GM23338 (cell line): ENCODE results near the gene ARMH1. TPM values are rescaled to one million over a fixed set of nuclear protein-coding genes. Genes with fewer than 3 reads are reported as not detected.

Experiments
- ATAC-seq: fragments of 200-7000 bp; cut with Tn5 transposase; 3 replicates; pipeline ENCODE4 v1.9.1; 2020
- DNase-seq: peaks from one replicate; pipeline ENCODE4 v3.0.0-alpha.2; 2015; ENCODE audit warnings: low spot score
- H2AFZ ChIP-seq: fragments of 200-600 bp; sonication (generic); 2 replicates; pipeline ENCODE4 v1.8.0; 2016; ENCODE audit warnings: antibody characterized with exemption, mild to moderate bottlenecking, moderate library complexity
- H3F3A ChIP-seq: fragments of 200-600 bp; sonication (generic); replicated peaks from 2 replicates; pipeline ENCODE4 v1.8.0; 2017; ENCODE audit warnings: antibody characterized with exemption, mixed run types, low read depth
- H3K27ac ChIP-seq: fragments of 200-600 bp; sonication (generic); 2 replicates; pipeline ENCODE4 v1.6.1; 2016; ENCODE audit warnings: low read depth
- H3K27me3 ChIP-seq: fragments of 200-600 bp; sonication (generic); 2 replicates; pipeline ENCODE4 v1.8.0; 2016; ENCODE audit warnings: mild to moderate bottlenecking, mixed run types, moderate library complexity; ENCODE audit not compliant: insufficient read depth
- H3K36me3 ChIP-seq: fragments of 200-600 bp; sonication (generic); 2 replicates; pipeline ENCODE4 v1.8.0; 2016; ENCODE audit warnings: mild to moderate bottlenecking; ENCODE audit not compliant: insufficient read depth
- H3K4me1 ChIP-seq: fragments of 200-600 bp; sonication (generic); 2 replicates; pipeline ENCODE4 v1.8.0; 2016; ENCODE audit warnings: mild to moderate bottlenecking, moderate library complexity; ENCODE audit not compliant: insufficient read depth
- H3K4me2 ChIP-seq: fragments of 200-600 bp; sonication (generic); 2 replicates; pipeline ENCODE4 v1.7.1; 2017; ENCODE audit warnings: mixed run types
- H3K4me3 ChIP-seq: fragments of 200-600 bp; sonication (generic); 2 replicates; pipeline ENCODE4 v1.6.1; 2016; ENCODE audit warnings: mixed run types
- H3K79me2 ChIP-seq: fragments of 200-600 bp; sonication (generic); replicated peaks from 2 replicates; pipeline ENCODE4 v1.8.0; 2017; ENCODE audit warnings: mild to moderate bottlenecking; ENCODE audit not compliant: insufficient read depth
- H3K9me2 ChIP-seq: fragments of 200-600 bp; sonication (generic); 2 replicates; pipeline ENCODE4 v1.8.0; 2017; ENCODE audit not compliant: insufficient read depth
- H4K20me1 ChIP-seq: fragments of 200-600 bp; sonication (generic); replicated peaks from 2 replicates; pipeline ENCODE4 v1.8.0; 2017; ENCODE audit warnings: mild to moderate bottlenecking; ENCODE audit not compliant: insufficient read depth
- H3K27ac Mint-ChIP-seq: 2 replicates; pipeline ENCODE4 v1.8.0; 2020; ENCODE audit warnings: inconsistent platforms, mild to moderate bottlenecking, moderate library complexity, mixed read lengths
- H3K27me3 Mint-ChIP-seq: 3 replicates; pipeline ENCODE4 v1.8.0; 2022; ENCODE audit warnings: low read depth, mild to moderate bottlenecking, moderate library complexity, mixed read lengths, inconsistent platforms; ENCODE audit not compliant: insufficient read depth, poor library complexity
- H3K36me3 Mint-ChIP-seq: 3 replicates; pipeline ENCODE4 v1.8.0; 2021; ENCODE audit warnings: low read depth, mild to moderate bottlenecking, inconsistent platforms, moderate library complexity, mixed read lengths
- H3K4me1 Mint-ChIP-seq: 3 replicates; pipeline ENCODE4 v1.8.0; 2020; ENCODE audit warnings: mild to moderate bottlenecking, inconsistent platforms, mixed read lengths
- H3K4me3 Mint-ChIP-seq: 3 replicates; pipeline ENCODE4 v1.8.0; 2021; ENCODE audit warnings: moderate library complexity, mild to moderate bottlenecking, inconsistent platforms, mixed read lengths
- H3K9me3 Mint-ChIP-seq: 3 replicates; pipeline ENCODE4 v1.8.0; 2020; ENCODE audit warnings: moderate library complexity, mild to moderate bottlenecking, inconsistent platforms, mixed read lengths
- CREB1 ChIP-seq: fragments of 250-450 bp; sonication (Bioruptor Pico); IDR thresholded peaks from 2 replicates; pipeline ENCODE4 v1.5.0; 2020; ENCODE audit warnings: low read depth, mild to moderate bottlenecking, moderate library complexity
- EZH2 ChIP-seq: fragments of 200-600 bp; sonication (generic); IDR thresholded peaks from one replicate; pipeline ENCODE4 v1.8.0; 2017; ENCODE audit warnings: antibody characterized with exemption, mild to moderate bottlenecking, low read depth; ENCODE audit not compliant: unreplicated experiment
- EZH2phosphoT487 ChIP-seq: fragments of 200-600 bp; sonication (generic); IDR thresholded peaks from one replicate; pipeline ENCODE4 v1.8.1; 2018; ENCODE audit warnings: antibody characterized with exemption; ENCODE audit not compliant: unreplicated experiment
- JUNB ChIP-seq: IDR thresholded peaks from one replicate; pipeline ENCODE4 v1.6.1; 2016; ENCODE audit warnings: antibody characterized with exemption; ENCODE audit not compliant: unreplicated experiment
- NANOG ChIP-seq: IDR thresholded peaks from 2 replicates; pipeline ENCODE4 v1.6.1; 2016; ENCODE audit warnings: antibody characterized with exemption, borderline replicate concordance
- POLR2AphosphoS5 ChIP-seq: IDR thresholded peaks from 2 replicates; pipeline ENCODE4 v1.6.1; 2016; ENCODE audit warnings: antibody characterized with exemption, low read depth
- STAT1 ChIP-seq: IDR thresholded peaks from one replicate; pipeline ENCODE4 v1.6.1; 2016; ENCODE audit warnings: antibody characterized with exemption; ENCODE audit not compliant: unreplicated experiment
- ZNF114 ChIP-seq: fragments of 250-450 bp; sonication (Bioruptor Pico); IDR thresholded peaks from 2 replicates; pipeline ENCODE4 v1.5.0; 2020; ENCODE audit warnings: mild to moderate bottlenecking, moderate library complexity
- ZNF331 ChIP-seq: fragments of 250-450 bp; sonication (Bioruptor Pico); IDR thresholded peaks from 2 replicates; pipeline ENCODE4 v1.5.0; 2020; ENCODE audit warnings: low read depth, mild to moderate bottlenecking, moderate library complexity
- polyA plus RNA-seq: library from polyadenylated mRNA; unstranded; fragments of >200 nt; fragmentation: Nextera tagmentation; extraction: Ambion mirVana; gene quantifications from 2 replicates; pipeline ENCODE4 v1.2.1, GENCODE V29; 2016
- total RNA-seq: library from RNA; depleted of rRNA; stranded (reverse); fragments of >200 nt; shearing (Covaris generic); gene quantifications from 2 replicates; pipeline ENCODE4 v1.2.3, GENCODE V29; 2014
- TF ChIP-seq, protein P1 (sequence below), 2 experiments: fragments of 200-600 bp in 1 of 2; sonication (generic) in 1 of 2; conservative IDR thresholded peaks; 2 replicates each; pipeline versions ENCODE4 v1.5.1 to v1.6.1; 2016 to 2017; ENCODE audit warnings: antibody characterized with exemption in 2 of 2, low read depth in 2 of 2, mild to moderate bottlenecking in 2 of 2, moderate library complexity in 1 of 2
- TF ChIP-seq, protein P2 (sequence below): fragments of 250-450 bp; sonication (Bioruptor Pico); IDR thresholded peaks from 2 replicates; pipeline ENCODE4 v1.5.0; 2020; ENCODE audit warnings: mild to moderate bottlenecking, moderate library complexity
- TF ChIP-seq, protein P3 (sequence below): IDR thresholded peaks from one replicate; pipeline ENCODE4 v1.6.1; 2018; ENCODE audit warnings: antibody characterized with exemption; ENCODE audit not compliant: unreplicated experiment
- TF ChIP-seq, protein P4 (sequence below): IDR thresholded peaks from 2 replicates; pipeline ENCODE4 v1.6.1; 2016; ENCODE audit warnings: antibody characterized with exemption

The ARMH1 gene
- total and polyA plus RNA-seq, 2 experiments from 2014 or later, result 0.31 TPM; not detected in 1

DNA sequence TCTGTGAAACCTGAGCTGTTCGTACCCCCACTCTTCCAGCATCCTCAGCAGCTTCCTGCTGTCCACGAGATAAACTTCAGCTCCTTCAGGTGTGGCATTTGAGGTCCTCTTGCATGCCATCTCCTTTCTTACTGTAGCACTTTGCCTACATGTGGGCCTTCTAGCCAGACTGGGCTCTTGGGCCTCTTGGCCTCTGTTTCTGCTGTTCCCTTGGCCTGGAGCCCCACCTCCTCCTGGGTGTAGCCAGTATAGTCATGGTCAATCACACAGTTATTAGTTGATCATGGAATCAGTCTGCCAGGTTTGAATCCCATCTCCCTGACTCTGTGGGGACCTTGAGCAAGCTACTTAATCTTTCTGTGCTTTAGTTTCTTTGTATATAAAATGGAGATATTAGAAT is 26.6 kb upstream of the ARMH1 start:
- H3K36me3 ChIP-seq, result peaks cover 18% of the 10 kb centered on the region
- no peak overlapping the region for H3K4me3 ChIP-seq
- H3F3A ChIP-seq, result 0 out of 2 replicates have a peak, but pooled peaks cover 10% of the 10 kb centered on the region
- no peak overlapping the region for H3K4me2 ChIP-seq
- no peaks in the 10 kb centered on the region for H3K9me2 ChIP-seq
- ATAC-seq (no peak), DNase-seq (no peak)
- no peaks in the 10 kb centered on the region for H3K79me2 ChIP-seq
- Mint-ChIP-seq H3K9me3 (no peaks in the 10 kb centered on the region; the same call in 2 of the 3 replicates), H3K4me3 (no peak overlapping the region), H3K4me1 (peaks cover 33% of the 10 kb centered on the region), H3K36me3 (peaks cover 58% of the 10 kb centered on the region), H3K27me3 (peaks cover 11% of the 10 kb centered on the region), H3K27ac (no peak overlapping the region)
- no peaks in the 10 kb centered on the region for H3K27me3 ChIP-seq
- TF ChIP-seq CREB1, result no peak
- TF ChIP-seq JUNB, result no peak
- TF ChIP-seq NANOG, result no peak
- TF ChIP-seq ZNF331 (CRISPR knock-in tag), result no peak
- TF ChIP-seq, protein P1, sequence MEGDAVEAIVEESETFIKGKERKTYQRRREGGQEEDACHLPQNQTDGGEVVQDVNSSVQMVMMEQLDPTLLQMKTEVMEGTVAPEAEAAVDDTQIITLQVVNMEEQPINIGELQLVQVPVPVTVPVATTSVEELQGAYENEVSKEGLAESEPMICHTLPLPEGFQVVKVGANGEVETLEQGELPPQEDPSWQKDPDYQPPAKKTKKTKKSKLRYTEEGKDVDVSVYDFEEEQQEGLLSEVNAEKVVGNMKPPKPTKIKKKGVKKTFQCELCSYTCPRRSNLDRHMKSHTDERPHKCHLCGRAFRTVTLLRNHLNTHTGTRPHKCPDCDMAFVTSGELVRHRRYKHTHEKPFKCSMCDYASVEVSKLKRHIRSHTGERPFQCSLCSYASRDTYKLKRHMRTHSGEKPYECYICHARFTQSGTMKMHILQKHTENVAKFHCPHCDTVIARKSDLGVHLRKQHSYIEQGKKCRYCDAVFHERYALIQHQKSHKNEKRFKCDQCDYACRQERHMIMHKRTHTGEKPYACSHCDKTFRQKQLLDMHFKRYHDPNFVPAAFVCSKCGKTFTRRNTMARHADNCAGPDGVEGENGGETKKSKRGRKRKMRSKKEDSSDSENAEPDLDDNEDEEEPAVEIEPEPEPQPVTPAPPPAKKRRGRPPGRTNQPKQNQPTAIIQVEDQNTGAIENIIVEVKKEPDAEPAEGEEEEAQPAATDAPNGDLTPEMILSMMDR (conservative IDR thresholded peaks at IDR 0.05; ENCODE audit: low read depth in 2 of 2), result no peak
- no peak for TF ChIP-seq EZH2
- TF ChIP-seq, protein P2, sequence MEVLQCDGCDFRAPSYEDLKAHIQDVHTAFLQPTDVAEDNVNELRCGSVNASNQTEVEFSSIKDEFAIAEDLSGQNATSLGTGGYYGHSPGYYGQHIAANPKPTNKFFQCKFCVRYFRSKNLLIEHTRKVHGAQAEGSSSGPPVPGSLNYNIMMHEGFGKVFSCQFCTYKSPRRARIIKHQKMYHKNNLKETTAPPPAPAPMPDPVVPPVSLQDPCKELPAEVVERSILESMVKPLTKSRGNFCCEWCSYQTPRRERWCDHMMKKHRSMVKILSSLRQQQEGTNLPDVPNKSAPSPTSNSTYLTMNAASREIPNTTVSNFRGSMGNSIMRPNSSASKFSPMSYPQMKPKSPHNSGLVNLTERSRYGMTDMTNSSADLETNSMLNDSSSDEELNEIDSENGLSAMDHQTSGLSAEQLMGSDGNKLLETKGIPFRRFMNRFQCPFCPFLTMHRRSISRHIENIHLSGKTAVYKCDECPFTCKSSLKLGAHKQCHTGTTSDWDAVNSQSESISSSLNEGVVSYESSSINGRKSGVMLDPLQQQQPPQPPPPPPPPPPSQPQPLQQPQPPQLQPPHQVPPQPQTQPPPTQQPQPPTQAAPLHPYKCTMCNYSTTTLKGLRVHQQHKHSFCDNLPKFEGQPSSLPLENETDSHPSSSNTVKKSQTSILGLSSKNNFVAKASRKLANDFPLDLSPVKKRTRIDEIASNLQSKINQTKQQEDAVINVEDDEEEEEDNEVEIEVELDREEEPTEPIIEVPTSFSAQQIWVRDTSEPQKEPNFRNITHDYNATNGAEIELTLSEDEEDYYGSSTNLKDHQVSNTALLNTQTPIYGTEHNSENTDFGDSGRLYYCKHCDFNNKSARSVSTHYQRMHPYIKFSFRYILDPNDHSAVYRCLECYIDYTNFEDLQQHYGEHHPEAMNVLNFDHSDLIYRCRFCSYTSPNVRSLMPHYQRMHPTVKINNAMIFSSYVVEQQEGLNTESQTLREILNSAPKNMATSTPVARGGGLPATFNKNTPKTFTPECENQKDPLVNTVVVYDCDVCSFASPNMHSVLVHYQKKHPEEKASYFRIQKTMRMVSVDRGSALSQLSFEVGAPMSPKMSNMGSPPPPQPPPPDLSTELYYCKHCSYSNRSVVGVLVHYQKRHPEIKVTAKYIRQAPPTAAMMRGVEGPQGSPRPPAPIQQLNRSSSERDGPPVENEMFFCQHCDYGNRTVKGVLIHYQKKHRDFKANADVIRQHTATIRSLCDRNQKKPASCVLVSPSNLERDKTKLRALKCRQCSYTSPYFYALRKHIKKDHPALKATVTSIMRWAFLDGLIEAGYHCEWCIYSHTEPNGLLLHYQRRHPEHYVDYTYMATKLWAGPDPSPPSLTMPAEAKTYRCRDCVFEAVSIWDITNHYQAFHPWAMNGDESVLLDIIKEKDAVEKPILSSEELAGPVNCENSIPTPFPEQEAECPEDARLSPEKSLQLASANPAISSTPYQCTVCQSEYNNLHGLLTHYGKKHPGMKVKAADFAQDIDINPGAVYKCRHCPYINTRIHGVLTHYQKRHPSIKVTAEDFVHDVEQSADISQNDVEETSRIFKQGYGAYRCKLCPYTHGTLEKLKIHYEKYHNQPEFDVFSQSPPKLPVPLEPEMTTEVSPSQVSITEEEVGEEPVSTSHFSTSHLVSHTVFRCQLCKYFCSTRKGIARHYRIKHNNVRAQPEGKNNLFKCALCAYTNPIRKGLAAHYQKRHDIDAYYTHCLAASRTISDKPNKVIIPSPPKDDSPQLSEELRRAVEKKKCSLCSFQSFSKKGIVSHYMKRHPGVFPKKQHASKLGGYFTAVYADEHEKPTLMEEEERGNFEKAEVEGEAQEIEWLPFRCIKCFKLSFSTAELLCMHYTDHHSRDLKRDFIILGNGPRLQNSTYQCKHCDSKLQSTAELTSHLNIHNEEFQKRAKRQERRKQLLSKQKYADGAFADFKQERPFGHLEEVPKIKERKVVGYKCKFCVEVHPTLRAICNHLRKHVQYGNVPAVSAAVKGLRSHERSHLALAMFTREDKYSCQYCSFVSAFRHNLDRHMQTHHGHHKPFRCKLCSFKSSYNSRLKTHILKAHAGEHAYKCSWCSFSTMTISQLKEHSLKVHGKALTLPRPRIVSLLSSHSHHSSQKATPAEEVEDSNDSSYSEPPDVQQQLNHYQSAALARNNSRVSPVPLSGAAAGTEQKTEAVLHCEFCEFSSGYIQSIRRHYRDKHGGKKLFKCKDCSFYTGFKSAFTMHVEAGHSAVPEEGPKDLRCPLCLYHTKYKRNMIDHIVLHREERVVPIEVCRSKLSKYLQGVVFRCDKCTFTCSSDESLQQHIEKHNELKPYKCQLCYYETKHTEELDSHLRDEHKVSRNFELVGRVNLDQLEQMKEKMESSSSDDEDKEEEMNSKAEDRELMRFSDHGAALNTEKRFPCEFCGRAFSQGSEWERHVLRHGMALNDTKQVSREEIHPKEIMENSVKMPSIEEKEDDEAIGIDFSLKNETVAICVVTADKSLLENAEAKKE (CRISPR knock-in tag), result no peak
- no peak for TF ChIP-seq EZH2phosphoT487
- TF ChIP-seq, protein P3, sequence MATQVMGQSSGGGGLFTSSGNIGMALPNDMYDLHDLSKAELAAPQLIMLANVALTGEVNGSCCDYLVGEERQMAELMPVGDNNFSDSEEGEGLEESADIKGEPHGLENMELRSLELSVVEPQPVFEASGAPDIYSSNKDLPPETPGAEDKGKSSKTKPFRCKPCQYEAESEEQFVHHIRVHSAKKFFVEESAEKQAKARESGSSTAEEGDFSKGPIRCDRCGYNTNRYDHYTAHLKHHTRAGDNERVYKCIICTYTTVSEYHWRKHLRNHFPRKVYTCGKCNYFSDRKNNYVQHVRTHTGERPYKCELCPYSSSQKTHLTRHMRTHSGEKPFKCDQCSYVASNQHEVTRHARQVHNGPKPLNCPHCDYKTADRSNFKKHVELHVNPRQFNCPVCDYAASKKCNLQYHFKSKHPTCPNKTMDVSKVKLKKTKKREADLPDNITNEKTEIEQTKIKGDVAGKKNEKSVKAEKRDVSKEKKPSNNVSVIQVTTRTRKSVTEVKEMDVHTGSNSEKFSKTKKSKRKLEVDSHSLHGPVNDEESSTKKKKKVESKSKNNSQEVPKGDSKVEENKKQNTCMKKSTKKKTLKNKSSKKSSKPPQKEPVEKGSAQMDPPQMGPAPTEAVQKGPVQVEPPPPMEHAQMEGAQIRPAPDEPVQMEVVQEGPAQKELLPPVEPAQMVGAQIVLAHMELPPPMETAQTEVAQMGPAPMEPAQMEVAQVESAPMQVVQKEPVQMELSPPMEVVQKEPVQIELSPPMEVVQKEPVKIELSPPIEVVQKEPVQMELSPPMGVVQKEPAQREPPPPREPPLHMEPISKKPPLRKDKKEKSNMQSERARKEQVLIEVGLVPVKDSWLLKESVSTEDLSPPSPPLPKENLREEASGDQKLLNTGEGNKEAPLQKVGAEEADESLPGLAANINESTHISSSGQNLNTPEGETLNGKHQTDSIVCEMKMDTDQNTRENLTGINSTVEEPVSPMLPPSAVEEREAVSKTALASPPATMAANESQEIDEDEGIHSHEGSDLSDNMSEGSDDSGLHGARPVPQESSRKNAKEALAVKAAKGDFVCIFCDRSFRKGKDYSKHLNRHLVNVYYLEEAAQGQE, result no peak
- TF ChIP-seq POLR2AphosphoS5, result no peak
- TF ChIP-seq STAT1, result no peak
- TF ChIP-seq, protein P4, sequence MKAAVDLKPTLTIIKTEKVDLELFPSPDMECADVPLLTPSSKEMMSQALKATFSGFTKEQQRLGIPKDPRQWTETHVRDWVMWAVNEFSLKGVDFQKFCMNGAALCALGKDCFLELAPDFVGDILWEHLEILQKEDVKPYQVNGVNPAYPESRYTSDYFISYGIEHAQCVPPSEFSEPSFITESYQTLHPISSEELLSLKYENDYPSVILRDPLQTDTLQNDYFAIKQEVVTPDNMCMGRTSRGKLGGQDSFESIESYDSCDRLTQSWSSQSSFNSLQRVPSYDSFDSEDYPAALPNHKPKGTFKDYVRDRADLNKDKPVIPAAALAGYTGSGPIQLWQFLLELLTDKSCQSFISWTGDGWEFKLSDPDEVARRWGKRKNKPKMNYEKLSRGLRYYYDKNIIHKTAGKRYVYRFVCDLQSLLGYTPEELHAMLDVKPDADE, result no peak
- TF ChIP-seq ZNF114 (CRISPR knock-in tag), result no peak
- H3K4me1 ChIP-seq, result peaks cover 11% of the 10 kb centered on the region; the same call in 1 of the 2 replicates
- H3K27ac ChIP-seq, result no peak overlapping the region
- H2AFZ ChIP-seq, result no peak overlapping the region
- H4K20me1 ChIP-seq, result peaks cover 12% of the 10 kb centered on the region
